ENCODE measurements around the gene CYP27B1.
"Not testable (repeated sequence)": the region's sequence is repeated elsewhere in the genome, so short reads cannot be mapped to it uniquely, and the experiment has no call there.

DNA sequence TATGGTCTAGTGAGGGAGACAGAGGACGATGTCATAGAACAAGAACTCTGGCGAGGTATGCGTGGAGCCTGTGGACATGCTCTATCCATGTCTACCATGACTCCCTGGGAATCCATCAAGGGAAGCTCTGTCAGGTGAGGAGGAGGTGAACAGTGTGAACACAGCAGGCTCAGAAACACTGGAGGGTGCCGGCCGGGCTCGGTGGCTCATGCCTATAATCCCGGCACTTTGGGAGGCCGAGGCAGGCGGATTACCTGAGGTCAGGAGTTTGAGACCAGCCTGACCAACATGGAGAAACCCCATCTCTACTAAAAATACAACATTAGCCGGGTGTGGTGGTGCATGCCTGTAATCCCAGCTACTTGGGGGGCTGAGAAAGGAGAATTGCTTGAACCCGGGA is 7.8 kb upstream of the CYP27B1 start:
- TF ChIP-seq POLR2A, EP300, POLR2AphosphoS5 (IDR thresholded peaks at IDR 0.05): not testable (repeated sequence)
- TF ChIP-seq, protein P1, sequence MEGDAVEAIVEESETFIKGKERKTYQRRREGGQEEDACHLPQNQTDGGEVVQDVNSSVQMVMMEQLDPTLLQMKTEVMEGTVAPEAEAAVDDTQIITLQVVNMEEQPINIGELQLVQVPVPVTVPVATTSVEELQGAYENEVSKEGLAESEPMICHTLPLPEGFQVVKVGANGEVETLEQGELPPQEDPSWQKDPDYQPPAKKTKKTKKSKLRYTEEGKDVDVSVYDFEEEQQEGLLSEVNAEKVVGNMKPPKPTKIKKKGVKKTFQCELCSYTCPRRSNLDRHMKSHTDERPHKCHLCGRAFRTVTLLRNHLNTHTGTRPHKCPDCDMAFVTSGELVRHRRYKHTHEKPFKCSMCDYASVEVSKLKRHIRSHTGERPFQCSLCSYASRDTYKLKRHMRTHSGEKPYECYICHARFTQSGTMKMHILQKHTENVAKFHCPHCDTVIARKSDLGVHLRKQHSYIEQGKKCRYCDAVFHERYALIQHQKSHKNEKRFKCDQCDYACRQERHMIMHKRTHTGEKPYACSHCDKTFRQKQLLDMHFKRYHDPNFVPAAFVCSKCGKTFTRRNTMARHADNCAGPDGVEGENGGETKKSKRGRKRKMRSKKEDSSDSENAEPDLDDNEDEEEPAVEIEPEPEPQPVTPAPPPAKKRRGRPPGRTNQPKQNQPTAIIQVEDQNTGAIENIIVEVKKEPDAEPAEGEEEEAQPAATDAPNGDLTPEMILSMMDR (IDR thresholded peaks at IDR 0.05): not testable (repeated sequence)

Data from suprapubic skin (tissue), 4 donors.